Measurements from ENCODE around the gene ZNF154.

The ZNF154 gene

GRCh38 chr19:57675881-57676280, 33.1 kb downstream of the ZNF154 start:
- no peak for DNase-seq (ENCODE audit: low spot score)

GRCh38 chr19:57672466-57672865, 36.5 kb downstream of the ZNF154 start:
- no peak for DNase-seq (ENCODE audit: low spot score)

DNA sequence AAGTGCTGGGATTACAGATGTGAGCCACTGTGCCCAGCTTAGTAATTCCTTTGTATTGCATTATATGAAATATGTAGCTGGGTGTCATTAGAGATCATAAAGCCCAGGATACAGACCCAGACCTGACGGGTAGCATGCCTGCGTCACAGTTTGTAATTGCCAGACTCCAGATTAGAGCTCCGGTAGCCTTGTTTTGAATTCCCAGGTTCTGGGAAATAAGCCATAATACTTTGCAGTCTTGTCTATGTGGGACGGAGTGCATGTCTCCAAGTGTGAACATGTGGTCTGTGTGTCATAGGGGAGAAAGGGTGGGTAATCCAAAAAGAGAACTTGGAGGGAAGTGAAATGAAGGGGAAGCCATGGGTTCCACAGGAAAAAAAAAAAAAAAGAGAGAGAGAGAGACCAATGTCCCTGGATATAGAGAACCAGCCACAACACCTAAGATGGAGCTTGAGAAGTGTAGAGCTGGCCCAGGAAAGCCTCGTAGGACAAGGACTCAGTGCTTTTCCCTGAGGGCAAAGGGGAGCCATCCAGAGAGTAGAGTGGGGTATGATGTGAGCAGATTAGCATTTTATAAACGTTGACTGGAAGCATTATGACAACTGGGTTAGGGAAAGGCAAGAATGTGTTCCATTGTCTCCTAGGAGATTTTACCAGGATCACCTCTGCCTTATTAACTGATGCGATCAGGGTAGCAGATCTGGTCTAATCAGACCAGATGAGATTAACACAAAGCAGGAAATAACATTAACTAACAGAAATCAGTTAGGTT, 37.7 kb downstream of the ZNF154 start:
- no peak for DNase-seq (ENCODE audit: low spot score)

GRCh38 chr19:57668635-57669034, 40.4 kb downstream of the ZNF154 start, which contains the start of gene ZSCAN4:
TSS of gene ZSCAN4 (plus strand) at chr19:57668935. CDS start at chr19:57676146, 7,211 bp downstream.
- DNase-seq (ENCODE audit: low spot score) = no peak

- peak; percentile 24 for DNase-seq (ENCODE audit: low spot score)
These were observed 41.8 kb downstream of the ZNF154 start for GRCh38 chr19:57667228-57667627.

GRCh38 chr19:57665261-57665806, 43.7 kb downstream of the ZNF154 start:
- DNase-seq (ENCODE audit: low spot score) = no peak

DNA sequence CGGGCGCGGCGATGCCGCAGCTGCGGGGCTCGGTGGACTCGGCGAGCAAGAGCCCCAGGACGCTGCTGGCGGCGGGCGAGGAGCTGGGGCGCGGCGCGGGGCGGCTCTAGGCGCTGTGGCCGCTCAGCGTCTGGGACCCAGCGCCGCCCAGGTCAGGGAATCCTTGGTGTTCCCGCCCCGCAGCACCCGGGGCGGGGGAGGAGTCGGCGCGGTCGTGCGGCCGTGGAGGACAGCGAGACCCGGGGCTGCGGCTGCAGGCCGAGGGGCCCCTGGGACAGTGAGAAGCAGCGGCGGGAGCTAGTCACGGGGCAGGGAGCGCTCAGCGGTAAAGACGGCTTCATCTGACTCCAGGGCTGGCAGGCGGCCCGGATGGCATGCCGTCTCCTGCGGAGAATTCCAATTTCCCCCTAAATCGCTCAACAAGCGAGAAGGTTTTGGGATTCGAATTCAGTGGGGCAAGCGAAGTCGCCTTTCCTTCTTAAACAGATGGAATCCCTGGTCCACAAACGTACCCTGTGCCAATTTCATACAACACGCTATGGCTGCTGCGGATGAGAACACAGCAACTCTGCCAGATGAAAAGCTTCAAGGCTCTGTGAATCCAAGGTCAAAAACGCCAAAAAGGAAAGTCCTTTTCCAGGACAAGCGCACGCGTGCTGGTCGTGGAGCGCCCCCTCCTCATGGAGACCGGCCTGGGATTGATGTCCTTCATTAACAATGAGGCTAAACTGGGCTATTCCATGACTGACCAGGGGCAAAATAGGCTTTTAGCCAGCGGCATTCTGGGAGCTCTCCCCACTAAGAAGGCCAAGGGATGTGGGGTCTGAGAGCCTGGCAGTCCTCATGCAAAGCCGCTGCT, 44.5 kb downstream of the ZNF154 start:
- peak; percentile 79 for DNase-seq (ENCODE audit: low spot score)

- DNase-seq (ENCODE audit: low spot score) = no peak
These were observed 52.7 kb downstream of the ZNF154 start for GRCh38 chr19:57656346-57656745.

- DNase-seq (ENCODE audit: low spot score) = no peak
These were observed 53.6 kb downstream of the ZNF154 start for GRCh38 chr19:57655443-57655842.

GRCh38 chr19:57653689-57654088, 55.3 kb downstream of the ZNF154 start:
- DNase-seq (ENCODE audit: low spot score) = no peak

- peak; percentile 38 for DNase-seq (ENCODE audit: low spot score)
These were observed 57.4 kb downstream of the ZNF154 start for GRCh38 chr19:57651654-57651996.

DNA sequence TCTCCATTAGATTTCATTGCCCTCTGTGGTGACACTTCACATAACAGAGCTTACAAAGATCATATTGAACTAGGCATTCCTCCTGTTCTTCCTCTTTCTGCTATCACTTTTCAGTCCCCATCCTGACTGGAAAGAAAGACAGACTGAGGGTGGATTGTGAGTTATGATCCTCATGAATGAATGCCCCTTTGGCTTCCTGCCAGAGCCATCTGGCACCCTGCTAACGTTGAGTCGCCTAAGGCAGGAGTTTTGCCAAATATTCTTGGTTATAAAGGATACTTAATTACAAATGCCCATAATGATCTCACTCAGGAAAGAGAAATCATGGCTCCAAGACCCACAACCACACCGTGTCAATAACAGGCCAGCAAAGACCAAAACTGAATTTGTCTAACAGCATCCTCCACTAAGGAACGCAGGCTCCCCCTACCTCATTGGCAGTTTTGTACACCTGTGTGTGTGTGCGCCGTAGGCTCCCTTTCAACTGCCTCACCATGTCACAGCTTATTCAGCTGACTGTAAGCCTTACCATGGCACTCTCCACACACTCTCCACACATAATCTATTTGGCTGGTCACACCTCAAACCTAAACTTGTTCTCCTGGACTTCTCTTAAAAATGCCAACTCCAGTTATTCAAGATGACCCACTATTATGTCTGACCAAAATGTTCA, 60.5 kb downstream of the ZNF154 start:
- DNase-seq (ENCODE audit: low spot score) = no peak

Data from iPS-NIHi11 (cell line).